ENCODE data around the gene MORC1. TPM values are rescaled to one million over a fixed set of nuclear protein-coding genes. Genes with fewer than 3 reads are reported as not detected.

Gene MORC1
- total RNA-seq, 1 donor = not detected

GRCh38 chr3:108936924-108937689, 180.8 kb downstream of the MORC1 start:
- no peak overlapping the region for H3K27ac ChIP-seq (ENCODE audit: low read depth, low read length)
- no peaks in the 10 kb centered on the region for H4K20me1 ChIP-seq (ENCODE audit: insufficient read depth, low read length)
- TF ChIP-seq CTCF (IDR thresholded peaks at IDR 0.05; ENCODE audit: extremely low read depth, low read depth, low read length) = no peak
- no peaks in the 10 kb centered on the region for H3K36me3 ChIP-seq (ENCODE audit: insufficient read depth, low read length)
- H3K27me3 ChIP-seq (ENCODE audit: insufficient read depth, low read length) = no peaks in the 10 kb centered on the region
- no peaks in the 10 kb centered on the region for H3K4me1 ChIP-seq (ENCODE audit: insufficient read depth, low read length)
- H3K79me2 ChIP-seq (ENCODE audit: insufficient read depth, low read length) = no peaks in the 10 kb centered on the region
- H3K4me2 ChIP-seq (ENCODE audit: insufficient read depth, low read length) = no peak overlapping the region
- H2AFZ ChIP-seq (ENCODE audit: low read length) = no peak overlapping the region
- H3K4me3 ChIP-seq (ENCODE audit: insufficient read depth, low read length) = no peak overlapping the region
- no peaks in the 10 kb centered on the region for H3K9me3 ChIP-seq (ENCODE audit: low read depth, low read length)
- DNase-seq (ENCODE audit: insufficient read length, low spot score, missing footprints) = no peak

- H3K27ac ChIP-seq (ENCODE audit: low read depth, low read length) = no peak overlapping the region
- H3K79me2 ChIP-seq (ENCODE audit: insufficient read depth, low read length) = no peaks in the 10 kb centered on the region
- no peaks in the 10 kb centered on the region for H3K4me1 ChIP-seq (ENCODE audit: insufficient read depth, low read length)
- DNase-seq (ENCODE audit: insufficient read length, low spot score, missing footprints) = no peak
- H3K27me3 ChIP-seq (ENCODE audit: insufficient read depth, low read length) = no peaks in the 10 kb centered on the region
- no peaks in the 10 kb centered on the region for H4K20me1 ChIP-seq (ENCODE audit: insufficient read depth, low read length)
- no peaks in the 10 kb centered on the region for H3K9me3 ChIP-seq (ENCODE audit: low read depth, low read length)
- no peak overlapping the region for H3K4me2 ChIP-seq (ENCODE audit: insufficient read depth, low read length)
- H3K4me3 ChIP-seq (ENCODE audit: insufficient read depth, low read length) = no peak overlapping the region
- no peaks in the 10 kb centered on the region for H3K36me3 ChIP-seq (ENCODE audit: insufficient read depth, low read length)
- no peak overlapping the region for H2AFZ ChIP-seq (ENCODE audit: low read length)
- no peak for TF ChIP-seq CTCF (IDR thresholded peaks at IDR 0.05; ENCODE audit: extremely low read depth, low read depth, low read length)
Observed at GRCh38 chr3:108931035-108931434, 186.9 kb downstream of the MORC1 start.

GRCh38 chr3:108918866-108919265, 199.1 kb downstream of the MORC1 start:
- Histone ChIP-seq H3K4me1 (ENCODE audit: insufficient read depth, low read length) (no peaks in the 10 kb centered on the region), H3K36me3 (ENCODE audit: insufficient read depth, low read length) (no peaks in the 10 kb centered on the region), H3K4me2 (ENCODE audit: insufficient read depth, low read length) (no peak overlapping the region), H3K27ac (ENCODE audit: low read depth, low read length) (no peak overlapping the region), H3K4me3 (ENCODE audit: insufficient read depth, low read length) (no peak overlapping the region), H3K9me3 (ENCODE audit: low read depth, low read length) (no peaks in the 10 kb centered on the region), H3K79me2 (ENCODE audit: insufficient read depth, low read length) (no peaks in the 10 kb centered on the region), H2AFZ (ENCODE audit: low read length) (no peak overlapping the region), H4K20me1 (ENCODE audit: insufficient read depth, low read length) (no peaks in the 10 kb centered on the region), H3K27me3 (ENCODE audit: insufficient read depth, low read length) (no peaks in the 10 kb centered on the region)
- TF ChIP-seq CTCF (IDR thresholded peaks at IDR 0.05; ENCODE audit: extremely low read depth, low read depth, low read length) = no peak
- peak; percentile 27 for DNase-seq (ENCODE audit: insufficient read length, low spot score, missing footprints)

DNA sequence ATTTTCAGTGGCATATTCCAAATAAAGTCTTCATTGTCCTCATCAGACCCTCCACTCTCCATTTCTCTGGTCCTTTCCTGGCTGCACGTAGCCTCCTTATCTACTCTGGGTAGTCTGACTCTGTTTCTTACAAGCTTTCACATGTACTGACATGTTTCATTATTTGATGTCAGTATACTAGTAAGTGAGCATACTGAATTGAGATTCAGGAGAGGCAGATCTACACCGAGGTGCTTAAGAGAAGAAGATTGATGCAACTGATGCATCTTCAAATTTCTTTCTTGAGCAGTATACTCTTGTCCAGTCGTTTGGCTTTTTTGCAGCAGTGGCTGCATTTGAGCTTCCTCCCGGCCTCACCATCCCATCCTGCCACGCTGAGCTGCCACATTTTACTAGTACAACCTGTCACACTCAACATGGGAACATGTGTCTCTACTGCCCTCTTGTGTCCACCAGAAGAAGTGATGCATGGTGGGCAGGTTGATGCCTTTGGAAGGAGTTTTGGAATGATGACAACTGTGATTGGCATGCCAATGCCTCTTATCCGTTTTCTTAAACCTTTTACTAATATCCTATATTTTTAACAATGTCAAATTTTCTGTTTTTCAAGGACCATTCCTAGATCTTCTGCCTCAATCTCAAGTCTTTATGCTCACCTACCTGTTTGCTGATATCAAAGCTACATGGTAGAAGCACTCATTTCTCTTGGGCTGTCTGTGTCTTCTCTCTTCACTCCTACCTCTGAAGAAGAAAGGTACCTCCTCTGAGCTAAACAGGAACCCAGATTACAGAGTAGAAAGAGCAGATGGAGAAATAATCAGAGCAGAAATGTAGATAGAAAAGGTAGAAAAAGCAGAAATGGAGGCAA, 202.9 kb downstream of the MORC1 start:
- Histone ChIP-seq H2AFZ (ENCODE audit: low read length) (no peak overlapping the region), H3K27me3 (ENCODE audit: insufficient read depth, low read length) (no peaks in the 10 kb centered on the region), H3K27ac (ENCODE audit: low read depth, low read length) (no peak overlapping the region), H4K20me1 (ENCODE audit: insufficient read depth, low read length) (no peaks in the 10 kb centered on the region), H3K4me2 (ENCODE audit: insufficient read depth, low read length) (no peak overlapping the region), H3K4me3 (ENCODE audit: insufficient read depth, low read length) (no peak overlapping the region), H3K79me2 (ENCODE audit: insufficient read depth, low read length) (no peaks in the 10 kb centered on the region), H3K9me3 (ENCODE audit: low read depth, low read length) (no peaks in the 10 kb centered on the region), H3K4me1 (ENCODE audit: insufficient read depth, low read length) (no peaks in the 10 kb centered on the region), H3K36me3 (ENCODE audit: insufficient read depth, low read length) (no peaks in the 10 kb centered on the region)
- peak; percentile 90 for TF ChIP-seq CTCF (IDR thresholded peaks at IDR 0.05; ENCODE audit: extremely low read depth, low read depth, low read length)
- DNase-seq (ENCODE audit: insufficient read length, low spot score, missing footprints) = peak; percentile 73

Data from osteoblast (primary cell).